ENCODE measurements around the gene SOAT2. TPM values are rescaled to one million over a fixed set of nuclear protein-coding genes. Genes with fewer than 3 reads are reported as not detected.
A peak's percentile ranks its signal among the peaks of the same experiment; 100 is the strongest.

SOAT2 gene
- total RNA-seq, 2 experiments from 2014 or later = 1.1 to 1.5 TPM

DNA sequence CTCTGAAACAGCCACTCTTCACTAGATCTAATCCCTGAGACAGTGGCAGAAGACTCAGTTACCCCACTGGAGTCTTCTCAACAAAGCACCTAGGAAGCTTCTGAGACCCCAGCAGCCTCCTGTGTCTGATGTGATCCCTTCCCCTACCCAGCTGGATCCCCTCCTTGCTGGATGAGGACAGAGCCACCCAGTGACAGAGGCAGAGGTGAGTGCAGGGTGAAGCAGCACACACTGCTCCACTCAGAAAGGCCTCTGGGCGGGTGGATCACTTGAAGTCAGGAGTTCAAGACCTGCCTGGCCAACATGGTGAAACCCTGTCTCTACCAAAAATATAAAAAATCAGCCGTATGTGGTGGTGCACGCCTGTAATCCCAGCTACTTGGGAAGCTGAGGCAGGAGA is 26.8 kb upstream of the SOAT2 start:
- H3K27me3 Mint-ChIP-seq = no peaks in the 10 kb centered on the region
- no peak overlapping the region for H3K4me3 Mint-ChIP-seq
- H3K27ac Mint-ChIP-seq = no peak overlapping the region
- ChIA-PET POLR2A (interaction anchor here (0.6 to 1.4 kb wide), 3 partner anchors 10 to 558 kb away, joined by 3 to 4 read pairs (median 4); no protein-coding TSS in a partner anchor), CTCF (interaction anchor here (0.8 to 10.2 kb wide), 3 partner anchors 10 to 191 kb away, joined by 4 to 122 read pairs (median 55); partner anchors contain the start of gene IGFBP6)
- peaks cover 27% of the 10 kb centered on the region for H3K36me3 Mint-ChIP-seq
- H3K9me3 Mint-ChIP-seq = no peaks in the 10 kb centered on the region
- DNase-seq = no peak
- intact Hi-C loops (cut with micrococcal nuclease) = loop anchor here (5.0 kb wide), 1 partner anchor 126 kb away; no protein-coding TSS in a partner anchor
- peaks cover 27% of the 10 kb centered on the region for H3K4me1 Mint-ChIP-seq (ENCODE audit: low read depth)

- ChIA-PET POLR2A (no interaction called here), CTCF (interaction anchor here (0.9 to 10.2 kb wide), 3 partner anchors 11 to 21 kb away, joined by 3 to 122 read pairs (median 55); partner anchors contain the start of gene IGFBP6)
- DNase-seq = no peak
- Mint-ChIP-seq H3K27me3 (no peaks in the 10 kb centered on the region), H3K27ac (no peak overlapping the region), H3K36me3 (peaks cover 24% of the 10 kb centered on the region), H3K4me1 (ENCODE audit: low read depth) (peaks cover 27% of the 10 kb centered on the region), H3K4me3 (peak overlapping the region; percentile 10), H3K9me3 (no peaks in the 10 kb centered on the region)
- intact Hi-C loops (cut with micrococcal nuclease) = loop anchor here (5.0 kb wide), 1 partner anchor 125 kb away; no protein-coding TSS in a partner anchor
These were observed 26.3 kb upstream of the SOAT2 start for GRCh38 chr12:53077030-53077429.

- Mint-ChIP-seq H3K9me3 (no peaks in the 10 kb centered on the region), H3K36me3 (peaks cover 14% of the 10 kb centered on the region), H3K4me3 (peak overlapping the region; percentile 85), H3K27ac (peak overlapping the region; percentile 81), H3K27me3 (no peaks in the 10 kb centered on the region), H3K4me1 (ENCODE audit: low read depth) (peaks cover 34% of the 10 kb centered on the region)
- intact Hi-C loops (cut with micrococcal nuclease) = loop anchor here (1.0 to 5.0 kb wide), 2 partner anchors 21 to 124 kb away; no protein-coding TSS in a partner anchor
- no peak for DNase-seq
- ChIA-PET CTCF (interaction anchor here (1.0 to 10.2 kb wide), 14 partner anchors 12 to 266 kb away, joined by 3 to 122 read pairs (median 6); partner anchors contain the start of genes AAAS, IGFBP6 and SOAT2), POLR2A (interaction anchor here (0.5 to 2.7 kb wide), 14 partner anchors 10 to 1159 kb away, joined by 3 to 16 read pairs (median 4); partner anchors contain the start of genes AAAS, CSAD, EIF4B and SOAT2)
These were observed 24.7 kb upstream of the SOAT2 start for GRCh38 chr12:53078425-53079225.

- CTCF ChIA-PET = interaction anchor here (1.0 to 10.2 kb wide), 12 partner anchors 11 to 266 kb away, joined by 3 to 122 read pairs (median 6); partner anchors contain the start of genes AAAS, IGFBP6 and SOAT2
- Mint-ChIP-seq H3K9me3 (no peaks in the 10 kb centered on the region), H3K36me3 (peaks cover 14% of the 10 kb centered on the region), H3K4me3 (peak within 1 kb of the TSS; percentile 85), H3K27me3 (no peaks in the 10 kb centered on the region), H3K27ac (peak within 1 kb of the TSS; percentile 81), H3K4me1 (ENCODE audit: low read depth) (peaks cover 32% of the 10 kb centered on the region)
- peak; percentile 98 for DNase-seq
- intact Hi-C loops (cut with micrococcal nuclease) = loop anchor here (1.0 to 5.0 kb wide), 2 partner anchors 20 to 123 kb away; no protein-coding TSS in a partner anchor
- POLR2A ChIA-PET = interaction anchor here (0.5 to 2.7 kb wide), 14 partner anchors 11 to 1160 kb away, joined by 3 to 16 read pairs (median 4); partner anchors contain the start of genes AAAS, CSAD, EIF4B and SOAT2
These were observed 23.8 kb upstream of the SOAT2 start, which contains the start of gene SPRYD3 for GRCh38 chr12:53079226-53080117. Gene SPRYD3 (minus strand): TSS chr12:53079390. CDS start chr12:53079333, 57 bp downstream.

DNA sequence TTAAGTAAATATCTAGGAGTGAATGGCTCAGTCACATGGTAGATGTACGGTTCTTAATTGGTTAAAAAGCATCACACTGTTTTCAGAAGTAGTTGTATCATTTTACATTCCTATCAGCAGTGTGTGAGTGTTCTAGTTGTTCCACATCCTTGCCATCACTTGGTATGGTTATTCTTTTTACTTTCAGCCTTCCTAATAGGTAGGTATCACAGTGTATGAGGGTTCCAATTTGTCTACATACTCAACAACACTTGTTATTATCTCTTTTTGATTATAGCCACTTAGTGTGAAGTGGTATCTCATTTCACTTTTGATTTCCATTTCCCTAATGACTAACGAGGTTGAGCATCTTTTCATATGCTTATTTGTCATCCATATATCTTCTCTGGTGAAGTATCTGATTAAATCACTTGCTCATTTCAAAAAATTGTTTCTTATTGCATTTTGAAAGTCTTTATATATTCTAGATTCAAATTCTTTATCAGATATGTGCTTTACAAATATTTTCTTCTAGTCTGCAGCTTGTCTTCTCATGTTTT is 20.6 kb upstream of the SOAT2 start:
- H3K9me3 Mint-ChIP-seq = no peaks in the 10 kb centered on the region
- no peaks in the 10 kb centered on the region for H3K27me3 Mint-ChIP-seq
- peak overlapping the region; percentile 13 for H3K27ac Mint-ChIP-seq
- peaks cover 21% of the 10 kb centered on the region for H3K4me1 Mint-ChIP-seq (ENCODE audit: low read depth)
- POLR2A ChIA-PET = no interaction called here
- no peak for DNase-seq
- H3K36me3 Mint-ChIP-seq = no peaks in the 10 kb centered on the region
- intact Hi-C loops (cut with micrococcal nuclease) = no loop called here
- CTCF ChIA-PET = interaction anchor here (0.7 to 10.2 kb wide), 3 partner anchors 10 to 195 kb away, joined by 3 to 122 read pairs (median 3); no protein-coding TSS in a partner anchor
- no peak overlapping the region for H3K4me3 Mint-ChIP-seq

DNA sequence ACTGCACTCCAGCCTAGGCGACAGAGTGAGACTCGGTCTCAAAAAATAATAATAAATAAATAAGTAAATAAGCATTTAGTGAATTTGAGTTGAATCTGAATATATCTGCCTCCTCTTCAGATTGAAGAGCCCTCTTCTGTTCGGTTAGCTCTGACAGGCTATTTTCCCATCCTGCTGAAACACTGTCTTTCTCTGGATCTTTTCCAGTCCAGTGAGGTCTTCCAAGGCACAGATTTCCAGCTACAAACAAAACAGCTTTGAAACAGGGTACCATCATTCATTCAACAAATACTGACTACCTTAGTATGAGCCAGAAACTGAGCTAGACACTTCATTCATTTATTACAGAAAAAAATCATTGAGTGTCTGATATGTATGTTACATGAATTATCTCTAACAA is 16.9 kb upstream of the SOAT2 start:
- Mint-ChIP-seq H3K27me3 (peaks cover 3% of the 10 kb centered on the region), H3K4me3 (no peak overlapping the region), H3K36me3 (no peaks in the 10 kb centered on the region), H3K4me1 (ENCODE audit: low read depth) (peaks cover 7% of the 10 kb centered on the region), H3K27ac (no peak overlapping the region), H3K9me3 (no peaks in the 10 kb centered on the region)
- no peak for DNase-seq
- POLR2A ChIA-PET = interaction anchor here (1.8 kb wide), 1 partner anchor 11 kb away, joined by 4 read pairs; no protein-coding TSS in a partner anchor
- intact Hi-C loops (cut with micrococcal nuclease) = no loop called here
- CTCF ChIA-PET = interaction anchor here (0.7 to 4.1 kb wide), 6 partner anchors 13 to 266 kb away, joined by 3 to 23 read pairs (median 4); no protein-coding TSS in a partner anchor

GRCh38 chr12:53090105-53090504 is 13.2 kb upstream of the SOAT2 start:
- ChIA-PET CTCF (interaction anchor here (1.1 to 6.0 kb wide), 3 partner anchors 9 to 24 kb away, joined by 3 to 41 read pairs (median 6); partner anchors contain the start of gene SPRYD3), POLR2A (no interaction called here)
- intact Hi-C loops (cut with micrococcal nuclease) = no loop called here
- Mint-ChIP-seq H3K27me3 (peaks cover 6% of the 10 kb centered on the region), H3K4me3 (no peak overlapping the region), H3K4me1 (ENCODE audit: low read depth) (no peaks in the 10 kb centered on the region), H3K27ac (no peak overlapping the region), H3K36me3 (no peaks in the 10 kb centered on the region), H3K9me3 (no peaks in the 10 kb centered on the region)
- DNase-seq = no peak

DNA sequence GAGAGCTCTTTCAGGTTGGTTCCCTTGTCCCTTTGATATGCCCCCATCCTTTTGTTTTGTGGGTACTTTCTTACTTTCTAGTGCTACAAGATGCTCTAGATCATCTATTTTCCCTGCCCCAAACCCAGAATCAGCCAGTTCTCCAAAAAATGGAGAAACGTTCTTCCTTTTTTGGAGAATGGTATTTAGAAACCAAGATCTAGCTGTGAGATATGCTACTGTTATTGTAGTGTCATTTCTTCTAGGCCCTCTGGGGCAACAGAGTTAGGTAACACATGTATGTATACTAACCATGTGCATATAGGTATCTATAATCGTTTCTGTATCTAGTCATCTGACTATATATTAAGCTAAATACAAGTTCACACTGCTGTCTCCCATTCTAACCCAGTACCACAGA is 12.7 kb upstream of the SOAT2 start:
- H3K36me3 Mint-ChIP-seq = no peaks in the 10 kb centered on the region
- peaks cover 7% of the 10 kb centered on the region for H3K27me3 Mint-ChIP-seq
- ChIA-PET CTCF (interaction anchor here (0.9 to 6.0 kb wide), 4 partner anchors 9 to 69 kb away, joined by 3 to 41 read pairs (median 4); partner anchors contain the start of gene SPRYD3), POLR2A (no interaction called here)
- H3K27ac Mint-ChIP-seq = no peak overlapping the region
- no peak for DNase-seq
- no peaks in the 10 kb centered on the region for H3K4me1 Mint-ChIP-seq (ENCODE audit: low read depth)
- no peaks in the 10 kb centered on the region for H3K9me3 Mint-ChIP-seq
- no peak overlapping the region for H3K4me3 Mint-ChIP-seq
- intact Hi-C loops (cut with micrococcal nuclease) = no loop called here

- H3K27me3 Mint-ChIP-seq = peaks cover 7% of the 10 kb centered on the region
- H3K4me1 Mint-ChIP-seq (ENCODE audit: low read depth) = no peaks in the 10 kb centered on the region
- no peak overlapping the region for H3K4me3 Mint-ChIP-seq
- H3K36me3 Mint-ChIP-seq = no peaks in the 10 kb centered on the region
- DNase-seq = no peak
- intact Hi-C loops (cut with micrococcal nuclease) = no loop called here
- POLR2A ChIA-PET = no interaction called here
- CTCF ChIA-PET = interaction anchor here (6.0 kb wide), 1 partner anchor 26 kb away, joined by 41 read pairs; no protein-coding TSS in a partner anchor
- H3K9me3 Mint-ChIP-seq = no peaks in the 10 kb centered on the region
- H3K27ac Mint-ChIP-seq = no peak overlapping the region
These were observed 11.5 kb upstream of the SOAT2 start for GRCh38 chr12:53091756-53092155.

DNA sequence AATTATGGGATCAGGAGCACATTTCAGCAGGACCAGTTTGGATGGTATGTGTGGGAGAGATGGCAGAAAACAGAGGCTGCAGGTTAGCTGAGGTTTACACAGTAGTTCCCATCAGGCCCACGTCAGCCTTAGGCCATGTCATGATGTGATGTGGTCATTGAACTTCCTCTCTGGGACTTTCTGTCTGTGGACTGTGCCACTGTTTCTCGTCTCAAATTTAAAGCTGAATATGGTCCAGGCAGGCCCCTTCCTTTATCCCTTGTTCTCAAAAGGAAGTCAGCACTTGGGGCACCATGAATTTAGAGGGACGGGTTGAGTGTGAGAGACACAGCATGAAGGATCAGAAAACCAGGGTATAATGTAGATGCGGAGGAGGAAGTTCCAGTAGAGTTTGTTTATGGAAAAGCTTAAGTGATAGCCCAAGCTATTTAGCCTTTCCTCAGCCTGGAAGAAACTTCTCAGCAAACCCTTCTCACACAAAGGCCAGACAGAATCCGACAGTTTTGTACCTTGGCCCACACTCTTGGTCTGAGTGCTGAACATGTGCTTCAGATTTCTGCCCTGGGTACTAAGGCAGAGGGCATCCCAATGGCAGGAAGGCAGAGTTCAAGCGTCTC is 9.4 kb upstream of the SOAT2 start:
- Mint-ChIP-seq H3K9me3 (no peaks in the 10 kb centered on the region), H3K4me1 (ENCODE audit: low read depth) (peaks cover 14% of the 10 kb centered on the region), H3K27me3 (peaks cover 9% of the 10 kb centered on the region), H3K27ac (no peak overlapping the region), H3K4me3 (no peak overlapping the region), H3K36me3 (no peaks in the 10 kb centered on the region)
- DNase-seq = no peak
- CTCF ChIA-PET = interaction anchor here (1.3 to 6.0 kb wide), 2 partner anchors 9 to 28 kb away, joined by 6 to 41 read pairs; partner anchors contain the start of gene SOAT2
- intact Hi-C loops (cut with micrococcal nuclease) = no loop called here
- POLR2A ChIA-PET = no interaction called here
